ENCODE measurements around the gene TRAM2.
"Not testable (repeated sequence)": the region's sequence is repeated elsewhere in the genome, so short reads cannot be mapped to it uniquely, and the experiment has no call there.

TRAM2 gene

DNA sequence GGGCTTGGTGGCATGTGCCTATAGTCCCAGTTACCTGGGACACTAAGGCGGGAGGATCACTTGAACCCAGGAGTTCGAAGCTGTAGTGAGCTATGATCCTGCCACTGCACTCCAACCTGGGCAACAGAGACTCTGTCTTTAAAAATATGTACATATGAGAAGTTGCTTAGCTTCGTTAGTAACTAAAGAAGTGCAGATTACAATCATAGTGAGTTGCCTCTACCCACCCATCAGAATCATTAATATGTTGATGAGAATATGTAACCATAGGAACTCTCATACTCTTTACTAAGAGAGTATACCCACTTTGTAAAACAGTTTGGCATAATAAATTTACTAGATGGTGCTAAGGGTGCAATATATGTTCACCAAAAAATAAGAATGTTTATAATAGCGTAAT is 102.7 kb downstream of the TRAM2 start:
- DNase-seq: no peak

GRCh38 chr6:52461194-52461593 is 115.7 kb downstream of the TRAM2 start:
- not testable (repeated sequence) for DNase-seq

GRCh38 chr6:52457096-52457495 is 119.8 kb downstream of the TRAM2 start:
- no peak for DNase-seq

DNA sequence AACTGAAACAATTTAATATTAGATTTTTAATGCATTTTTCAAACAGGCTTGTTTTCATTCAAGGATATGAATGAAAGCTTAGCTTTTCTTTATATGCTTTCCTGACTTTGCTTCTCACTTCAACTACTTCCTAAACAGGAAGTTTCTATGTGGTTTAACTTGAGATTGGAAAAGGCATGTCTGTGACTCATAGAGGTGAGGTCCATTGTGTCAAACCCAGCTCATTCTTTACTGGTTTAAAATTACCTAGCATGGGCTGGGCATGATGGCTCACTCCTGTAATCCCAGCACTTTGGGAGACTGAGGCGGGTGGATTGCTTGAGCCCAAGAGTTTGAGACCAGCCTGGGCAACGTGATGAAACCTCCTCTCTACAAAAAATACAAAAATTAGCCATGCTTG is 122.3 kb downstream of the TRAM2 start:
- DNase-seq: no peak

Data from activated CD4-positive, alpha-beta T cell treated with anti-CD3 and anti-CD28 coated beads for 4 hours (primary cell).